GM19452 (cell line): ENCODE data around the gene SLC25A46.
"Not testable (repeated sequence)": the region's sequence is repeated elsewhere in the genome, so short reads cannot be mapped to it uniquely, and the experiment has no call there.

ENCODE experiments used
- ATAC-seq: cut with Tn5 transposase; IDR thresholded peaks from one replicate; pipeline ENCODE4 v1.9.1; 2021; ENCODE audit not compliant: unreplicated experiment

Gene SLC25A46

GRCh38 chr5:110754181-110754580 is 15.4 kb downstream of the SLC25A46 start:
- ATAC-seq = no peak

GRCh38 chr5:110757118-110757729 is 18.4 kb downstream of the SLC25A46 start:
- no peak for ATAC-seq

GRCh38 chr5:110760158-110760557 is 21.4 kb downstream of the SLC25A46 start:
- no peak for ATAC-seq

GRCh38 chr5:110768138-110768860 is 29.5 kb downstream of the SLC25A46 start:
- ATAC-seq = no peak

GRCh38 chr5:110769000-110769681 is 30.3 kb downstream of the SLC25A46 start:
- ATAC-seq = no peak

- ATAC-seq = no peak
These were observed 31.5 kb downstream of the SLC25A46 start for GRCh38 chr5:110770286-110770685.

- ATAC-seq = no peak
These were observed 46.1 kb downstream of the SLC25A46 start for GRCh38 chr5:110784901-110785300.

GRCh38 chr5:110785356-110785755 is 46.5 kb downstream of the SLC25A46 start:
- no peak for ATAC-seq

GRCh38 chr5:110788006-110788405 is 49.2 kb downstream of the SLC25A46 start:
- not testable (repeated sequence) for ATAC-seq

GRCh38 chr5:110790673-110791072 is 51.9 kb downstream of the SLC25A46 start:
- ATAC-seq = no peak

- ATAC-seq = no peak
These were observed 64.2 kb downstream of the SLC25A46 start for GRCh38 chr5:110802998-110803397.

- no peak for ATAC-seq
These were observed 64.9 kb downstream of the SLC25A46 start for GRCh38 chr5:110803467-110804326.

- ATAC-seq = no peak
These were observed 68.4 kb downstream of the SLC25A46 start for GRCh38 chr5:110807169-110807568.

- no peak for ATAC-seq
These were observed 70.2 kb downstream of the SLC25A46 start for GRCh38 chr5:110809006-110809405.
